NCI-H510A (cell line): ENCODE measurements around the gene PSME4.
"Not testable (repeated sequence)": the region's sequence is repeated elsewhere in the genome, so short reads cannot be mapped to it uniquely, and the experiment has no call there.

ENCODE experiments used
- DNase-seq: peaks from one replicate; lab custom pipeline; 2025; lab: John Stamatoyannopoulos, UW

PSME4 gene

DNA sequence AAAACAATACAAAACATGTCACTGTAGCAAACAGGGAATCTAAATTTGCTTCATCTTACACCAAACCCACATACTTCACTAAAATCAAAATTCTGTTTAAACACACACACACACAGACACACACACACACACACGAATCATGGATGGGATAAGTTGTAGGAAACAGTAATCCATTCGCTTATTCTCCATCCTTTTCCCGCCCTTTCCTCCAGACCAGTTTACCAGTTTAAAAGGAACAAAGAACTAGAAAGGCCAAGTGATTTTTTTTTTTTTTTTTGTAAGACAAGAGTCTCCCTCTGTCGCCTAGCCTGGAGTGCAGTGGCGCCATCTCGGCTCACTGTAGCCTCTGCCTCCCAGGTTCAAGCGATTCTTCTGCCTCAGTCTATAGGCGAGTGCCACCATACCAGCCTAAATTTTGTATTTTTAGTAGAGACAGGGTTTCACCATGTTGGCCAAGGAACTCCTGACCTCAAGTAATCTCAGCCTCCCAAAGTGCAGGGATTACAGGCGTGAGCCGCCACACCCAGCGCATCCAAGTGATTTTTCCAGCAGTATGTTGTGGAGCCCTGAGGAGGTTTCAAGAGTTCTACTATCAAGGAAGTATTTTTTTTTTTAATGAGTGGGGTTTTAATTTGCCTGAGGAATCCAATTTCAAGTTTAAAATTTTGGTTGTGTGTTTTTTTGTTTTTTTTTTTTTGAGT, 5.7 kb downstream of the PSME4 start:
- DNase-seq: no peak

GRCh38 chr2:53964257-53964952, 6.4 kb downstream of the PSME4 start:
- DNase-seq: no peak

DNA sequence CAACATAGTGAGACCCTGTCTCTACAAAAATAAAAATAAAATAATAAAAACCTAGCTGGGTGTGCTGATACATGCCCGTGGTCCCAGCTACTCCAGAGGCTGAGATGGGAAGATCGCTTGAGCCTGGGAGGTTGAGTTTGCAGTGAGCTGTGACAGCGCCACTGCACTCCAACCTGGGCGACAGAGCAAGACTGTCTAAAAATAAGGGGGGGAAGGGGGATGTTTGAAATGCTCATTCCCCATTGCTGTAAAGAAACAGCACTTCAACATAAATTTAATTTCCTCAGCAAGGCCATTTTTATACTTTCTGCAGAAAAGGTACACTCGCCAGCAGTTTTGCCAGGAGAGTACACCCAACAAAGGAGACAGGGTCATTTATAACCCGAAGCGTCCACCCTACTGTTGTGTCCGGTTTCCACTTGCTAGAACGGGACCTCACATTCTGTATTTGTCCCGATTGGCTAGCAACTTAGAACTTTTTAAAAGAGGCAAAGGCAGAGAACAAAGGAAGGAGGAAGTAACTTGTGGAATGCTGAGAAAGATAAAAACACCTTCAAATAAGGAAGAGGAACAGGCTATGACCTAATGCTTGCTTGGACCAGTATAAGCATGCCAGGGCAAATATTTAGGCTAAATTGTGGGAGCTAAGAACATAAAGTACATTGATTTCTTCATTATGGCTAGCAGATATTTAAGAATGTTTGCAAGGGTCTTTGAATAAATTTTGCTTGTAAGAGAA, 9.1 kb downstream of the PSME4 start:
- not testable (repeated sequence) for DNase-seq

DNA sequence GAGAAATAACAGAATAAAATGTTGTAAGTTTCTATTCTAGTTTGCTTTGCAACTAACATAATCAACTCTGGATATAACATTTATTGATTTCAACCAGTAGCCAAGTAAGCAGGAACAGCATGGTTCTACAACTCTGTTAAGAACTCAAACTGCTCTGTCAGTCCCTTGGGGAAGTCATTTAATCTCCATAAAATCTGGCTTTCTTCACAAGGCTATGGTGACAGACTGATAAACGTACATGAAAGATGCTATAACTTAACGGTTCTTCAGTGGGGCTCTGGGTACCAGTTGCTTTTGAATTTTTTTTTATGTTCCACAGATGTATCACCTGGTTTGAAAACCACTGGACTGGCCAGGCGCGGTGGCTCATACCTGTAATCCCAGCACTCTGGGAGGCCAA, 10.3 kb downstream of the PSME4 start:
- DNase-seq: no peak

DNA sequence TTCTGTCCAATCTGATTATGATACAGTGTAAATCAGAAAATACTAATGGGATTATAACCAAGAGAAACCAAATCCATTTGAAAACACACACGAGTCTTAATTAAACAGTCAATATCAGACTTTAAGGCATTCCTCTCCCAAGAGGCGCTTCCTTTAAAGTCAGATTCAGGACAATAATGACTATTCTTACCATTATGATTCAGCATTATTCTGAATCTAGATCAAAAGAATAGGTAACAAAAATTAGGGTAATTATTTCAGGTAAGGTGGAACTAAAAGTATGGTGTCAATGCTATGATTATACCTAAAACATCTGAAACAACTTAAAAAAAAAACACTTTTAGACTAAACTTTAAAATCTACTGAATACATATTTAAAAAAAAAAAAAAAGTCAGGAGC, 12.3 kb downstream of the PSME4 start:
- no peak for DNase-seq

DNA sequence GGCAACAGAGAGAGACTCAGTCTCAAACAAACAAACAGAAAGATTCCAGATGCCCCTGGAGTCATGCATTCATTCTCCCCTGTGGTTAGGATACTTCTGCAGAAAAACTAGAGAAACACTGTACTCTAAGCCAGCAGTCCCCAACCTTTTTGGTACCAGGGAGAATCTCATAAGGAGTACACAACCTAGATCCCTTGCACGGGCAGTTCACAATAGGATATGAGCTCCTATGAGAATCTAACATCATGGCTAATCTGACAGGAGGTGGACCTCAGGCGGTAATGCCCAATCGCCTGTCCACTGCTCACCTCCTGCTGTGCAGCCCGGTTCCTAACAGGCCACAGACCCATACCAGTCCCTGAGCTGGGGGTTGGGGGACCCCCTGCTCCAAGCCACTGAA, 18.3 kb downstream of the PSME4 start:
- DNase-seq: no peak

- DNase-seq: no peak
Measured at GRCh38 chr2:53949457-53949856, 21.3 kb downstream of the PSME4 start.

DNA sequence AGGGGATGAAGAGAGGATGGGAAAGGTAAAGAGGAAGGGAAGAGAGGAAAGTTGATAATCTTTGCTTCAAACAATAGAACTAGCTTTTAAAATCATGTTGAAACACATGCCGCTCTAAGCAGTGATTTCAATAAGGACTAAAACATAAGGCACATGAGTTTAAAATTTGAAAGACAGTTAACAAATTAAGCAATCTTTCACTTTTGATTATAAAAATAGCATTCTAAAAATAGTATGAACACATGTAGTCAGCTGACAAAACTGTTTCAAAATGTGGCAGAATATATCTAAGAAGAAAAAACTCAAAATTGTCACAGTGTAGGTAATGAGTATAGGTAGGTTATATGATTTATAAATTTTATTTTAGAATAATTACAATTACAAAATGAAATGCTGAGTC, 25.3 kb downstream of the PSME4 start:
- DNase-seq: no peak

GRCh38 chr2:53944542-53944941, 26.3 kb downstream of the PSME4 start:
- DNase-seq: no peak

DNA sequence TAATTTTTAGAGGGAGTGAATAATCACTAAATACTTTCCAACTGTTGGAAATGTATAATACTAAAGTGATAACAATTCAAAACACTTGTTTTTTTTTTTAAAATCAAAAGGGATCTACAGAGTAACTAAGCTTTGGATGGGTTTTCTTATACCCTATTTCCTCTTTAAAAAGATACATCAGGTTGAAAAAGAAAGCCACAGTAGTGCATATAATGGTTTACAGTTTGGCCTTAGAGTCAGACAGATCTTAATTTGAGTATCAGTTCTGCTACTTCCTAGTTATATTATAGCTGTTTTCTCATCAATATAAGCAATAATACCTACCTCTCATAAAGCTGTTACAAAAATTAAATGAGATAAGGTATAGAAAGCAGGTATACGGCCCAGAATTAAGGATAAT, 28.5 kb downstream of the PSME4 start:
- DNase-seq: no peak

GRCh38 chr2:53941749-53942148, 29.0 kb downstream of the PSME4 start:
- no peak for DNase-seq

DNA sequence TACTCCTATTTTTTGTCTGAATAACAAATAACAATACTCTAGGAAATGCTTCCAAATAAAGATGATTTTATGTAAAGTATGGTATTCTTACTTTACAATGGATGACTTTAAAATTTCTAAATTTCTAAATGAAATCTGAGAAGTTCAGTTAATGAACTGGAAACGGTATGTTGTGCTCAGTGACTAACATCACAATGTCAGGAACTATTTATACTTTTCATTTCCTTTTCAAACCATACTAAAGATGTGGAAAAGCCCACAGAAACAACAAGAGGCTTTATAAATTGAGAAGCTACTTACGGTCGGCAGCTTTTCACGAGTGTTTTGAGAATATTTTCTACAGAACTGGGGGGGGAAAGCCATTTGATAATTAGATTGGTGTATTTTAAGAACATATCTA, 31.1 kb downstream of the PSME4 start:
- DNase-seq: no peak

DNA sequence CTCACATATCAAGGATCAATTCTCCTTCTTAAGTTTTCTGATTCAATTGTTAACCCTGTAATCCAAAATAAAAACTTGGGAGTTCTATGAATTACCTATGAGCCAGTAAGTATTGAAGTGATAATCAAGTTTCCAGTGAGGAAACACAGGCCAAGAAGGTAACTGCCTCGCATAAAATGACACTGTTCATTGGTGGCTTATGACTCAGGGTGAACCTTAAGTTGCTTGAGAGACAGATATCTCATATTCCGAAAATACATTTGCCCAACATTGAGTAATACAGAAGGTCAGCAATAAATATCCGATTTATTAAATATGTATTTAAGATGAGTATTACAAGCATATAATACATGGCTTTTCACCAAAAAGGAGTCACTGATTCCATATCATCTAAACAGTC, 31.9 kb downstream of the PSME4 start:
- DNase-seq: no peak

DNA sequence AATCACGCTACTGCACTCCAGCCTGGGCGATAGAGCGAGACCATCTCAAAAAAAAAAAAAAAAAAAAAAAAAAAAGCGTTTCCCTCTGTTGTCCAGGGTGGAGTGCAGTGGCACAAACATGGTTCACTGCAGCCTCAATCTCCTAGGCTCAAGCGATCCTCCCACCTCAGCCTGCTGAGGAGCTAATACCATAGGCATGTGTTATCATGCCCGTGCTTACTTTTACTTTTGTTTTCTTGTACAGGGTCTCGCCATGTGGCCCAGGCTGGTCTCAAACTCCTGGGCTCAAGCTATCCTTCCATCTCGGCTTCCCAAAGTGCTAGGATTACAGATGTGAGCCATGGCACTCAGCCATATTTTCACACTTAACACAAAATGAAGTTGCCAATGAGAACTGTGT, 37.5 kb downstream of the PSME4 start:
- DNase-seq: no peak

DNA sequence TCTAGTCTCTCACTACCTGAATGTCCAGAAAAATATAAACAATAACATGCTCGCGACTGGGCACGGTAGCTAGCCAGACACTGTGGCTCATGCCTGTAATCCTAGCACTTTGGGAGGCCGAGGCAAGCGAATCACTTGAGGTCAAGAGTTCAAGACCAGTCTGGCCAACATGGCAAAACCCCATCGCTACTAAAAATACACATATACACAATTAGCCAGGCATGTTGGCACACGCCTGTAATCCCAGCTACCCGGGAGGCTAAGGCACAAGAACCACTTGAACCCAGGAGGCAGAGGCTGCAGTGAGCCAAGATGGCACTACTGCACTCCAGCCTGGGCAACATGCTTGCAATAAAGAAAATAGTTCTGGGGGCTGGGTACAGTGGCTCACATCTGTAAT, 44.5 kb downstream of the PSME4 start:
- DNase-seq: not testable (repeated sequence)

DNA sequence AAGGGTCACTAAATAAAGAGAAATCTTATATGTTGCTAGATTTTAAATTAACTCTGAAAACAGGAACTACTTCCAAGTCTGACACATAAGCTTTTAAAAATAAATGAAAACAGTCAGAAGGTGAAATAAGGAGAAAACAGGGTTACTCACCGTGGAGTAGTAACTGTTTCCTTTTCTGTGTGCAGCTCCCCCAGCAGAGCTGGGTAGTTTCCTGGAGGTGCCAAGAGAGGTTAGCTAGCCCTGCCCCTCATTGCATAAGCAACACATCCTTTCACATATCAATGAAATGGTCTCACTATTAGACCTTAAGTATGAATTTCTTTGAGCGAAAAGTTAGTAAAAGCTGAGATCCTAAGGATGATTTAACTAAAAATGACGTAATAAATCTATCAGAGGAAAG, 57.1 kb downstream of the PSME4 start:
- no peak for DNase-seq

DNA sequence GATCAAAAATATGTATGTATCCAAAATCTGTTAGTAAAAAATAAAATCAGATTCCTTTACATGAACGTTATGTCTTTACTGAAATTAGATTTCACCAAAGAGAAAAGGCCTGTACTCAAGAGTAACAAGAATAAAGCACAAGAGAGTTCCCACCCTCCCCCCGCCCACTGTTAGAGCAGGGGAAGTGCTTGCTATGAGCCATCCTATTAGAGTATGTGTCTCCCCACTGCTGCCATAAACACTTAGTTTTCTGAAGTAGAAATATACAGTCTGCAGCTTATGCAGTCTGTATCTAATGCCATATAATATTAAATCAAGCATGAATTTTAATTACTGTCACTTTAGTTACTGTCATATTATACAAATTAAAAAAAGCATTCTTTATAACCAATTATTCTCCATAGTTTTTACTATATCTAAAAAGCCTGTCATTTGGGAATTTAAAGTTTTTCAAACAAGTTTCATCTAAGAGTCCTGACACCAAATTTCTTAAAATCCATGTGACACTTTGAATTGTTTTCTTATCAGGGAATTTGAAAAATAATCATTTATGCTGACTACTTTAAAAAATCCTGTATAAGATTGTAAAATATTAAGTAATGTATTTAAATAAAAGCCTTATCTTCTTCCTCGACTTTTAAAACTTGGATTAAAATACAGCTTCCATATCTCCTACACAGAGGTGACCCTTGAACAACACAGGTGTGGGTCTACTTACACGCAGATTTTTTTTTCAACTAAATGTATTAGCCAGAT, 59.2 kb downstream of the PSME4 start:
- DNase-seq: no peak

DNA sequence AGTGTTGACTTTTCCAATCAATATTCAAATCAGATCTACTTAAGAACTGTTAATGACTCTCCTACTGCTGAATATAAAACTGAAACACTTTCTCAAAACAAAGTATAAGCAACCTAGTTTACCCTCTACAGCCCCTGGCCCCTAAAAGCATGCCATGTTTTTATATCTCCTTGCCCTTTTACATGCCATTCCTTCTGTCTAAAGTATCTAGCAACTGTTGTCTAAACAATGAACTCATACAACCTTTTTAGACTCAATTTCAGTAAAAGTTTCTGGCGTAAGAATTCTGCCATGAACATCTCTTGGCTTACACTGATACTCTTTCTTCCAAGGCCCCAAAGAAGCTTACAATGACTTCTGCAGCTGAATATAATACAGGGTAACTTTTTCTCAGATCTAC, 63.2 kb downstream of the PSME4 start:
- DNase-seq: no peak

DNA sequence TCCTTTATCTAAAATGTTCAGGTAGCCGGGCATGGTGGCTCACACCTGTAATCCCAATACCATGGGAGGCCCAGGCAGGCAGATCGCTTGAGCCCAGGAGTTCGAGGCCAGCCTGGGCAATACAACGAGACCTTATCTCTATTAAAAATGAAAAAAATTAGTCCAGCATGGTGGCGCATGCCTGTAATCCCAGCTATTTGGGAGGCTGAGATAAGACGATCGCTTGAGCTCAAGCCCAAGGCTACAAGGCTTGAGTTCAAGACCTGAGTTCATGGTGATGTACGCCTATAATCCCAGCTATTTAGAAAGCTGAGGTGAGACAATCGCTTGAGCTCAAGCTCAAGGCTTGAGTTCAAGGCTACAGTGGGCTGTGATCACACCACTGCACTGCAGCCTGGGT, 65.4 kb downstream of the PSME4 start:
- no peak for DNase-seq

DNA sequence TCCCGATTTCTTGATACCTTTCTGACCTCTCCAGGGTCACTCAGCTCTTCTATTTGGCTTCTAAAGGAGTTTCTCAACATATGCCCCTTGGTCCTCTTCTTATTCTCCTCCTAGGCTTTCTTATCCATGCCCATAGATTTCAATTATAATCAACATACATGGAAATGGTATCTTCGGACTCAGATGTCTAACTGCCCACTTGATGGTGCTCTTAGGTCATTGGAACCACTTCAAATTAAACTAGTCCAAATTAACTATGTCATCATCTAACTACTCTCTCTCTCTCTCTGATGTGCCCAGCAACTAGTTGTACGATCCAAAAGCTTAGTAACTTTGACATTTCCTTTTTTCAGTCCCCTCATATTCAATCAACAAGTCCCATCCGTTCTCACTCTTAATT, 67.8 kb downstream of the PSME4 start:
- no peak for DNase-seq

GRCh38 chr2:53901192-53901591, 69.6 kb downstream of the PSME4 start:
- no peak for DNase-seq

DNA sequence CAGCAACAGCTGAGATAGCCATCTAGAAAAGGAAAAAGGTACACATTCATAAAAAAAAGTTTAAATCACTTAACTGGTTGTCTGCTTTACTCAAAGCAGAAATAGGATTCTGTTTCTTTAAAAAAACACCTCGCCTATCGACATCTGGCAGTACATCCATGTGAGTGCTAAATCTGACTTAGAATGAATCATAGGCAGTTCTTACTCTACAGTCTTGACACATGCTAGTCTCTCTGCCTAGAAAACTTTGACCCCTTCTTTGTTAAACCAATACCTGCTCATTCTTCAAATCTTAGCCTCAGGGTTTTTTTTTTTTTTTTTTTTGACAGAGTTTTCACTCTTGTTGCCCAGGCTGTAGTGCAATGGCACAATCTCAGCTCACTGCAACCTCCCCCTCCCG, 73.9 kb downstream of the PSME4 start:
- DNase-seq: no peak
